ENCODE data around the gene PKIG. TPM values are rescaled to one million over a fixed set of nuclear protein-coding genes. Genes with fewer than 3 reads are reported as not detected.

Gene PKIG
- polyA plus RNA-seq, 1 donor (not counting 4 experiments of a cell fraction or from before 2014, with no cell fraction given) = 6.6 TPM

DNA sequence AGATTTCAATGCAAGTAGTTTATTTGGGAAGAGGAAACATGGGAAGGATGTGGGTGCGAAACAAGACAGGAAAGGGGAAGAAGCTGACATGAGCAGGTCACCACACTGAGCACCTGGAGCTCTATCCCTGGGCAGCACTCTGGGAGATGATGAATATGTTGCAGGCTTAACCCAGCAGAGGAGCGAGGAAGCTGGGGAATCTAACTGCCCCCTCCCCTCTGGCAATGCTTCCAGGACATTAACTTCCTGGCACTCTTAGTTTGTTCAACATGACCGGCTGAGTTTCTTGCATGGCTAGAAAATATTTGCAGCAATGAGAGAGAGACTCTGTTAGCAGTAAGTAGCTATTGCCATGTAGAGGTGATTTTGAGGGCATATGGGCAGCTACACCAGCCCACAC is 74.1 kb downstream of the PKIG start:
- no peak overlapping the region for H3K27ac ChIP-seq (ENCODE audit: control insufficient read depth, insufficient read depth, low read length)
- H2AFZ ChIP-seq (ENCODE audit: control insufficient read depth, low read length) = no peak overlapping the region
- H3K27me3 ChIP-seq (ENCODE audit: control insufficient read depth, extremely low read depth, insufficient read depth, low read length) = peaks cover 3% of the 10 kb centered on the region
- H3K36me3 ChIP-seq (ENCODE audit: control insufficient read depth in 2 of 2, extremely low read depth in 1 of 2, insufficient read depth in 2 of 2, low read length in 2 of 2) = no peaks in the 10 kb centered on the region
- no peaks in the 10 kb centered on the region for H4K20me1 ChIP-seq (ENCODE audit: control insufficient read depth, extremely low read depth, insufficient read depth, low read length)
- peaks cover 8% of the 10 kb centered on the region for H3K4me1 ChIP-seq (ENCODE audit: control insufficient read depth, extremely low read depth, insufficient read depth, low read length)
- H3K4me3 ChIP-seq (ENCODE audit: control insufficient read depth in 2 of 3, extremely low read depth in 1 of 3, insufficient read depth in 2 of 3, low read depth in 1 of 3, low read length in 3 of 3) = no peak overlapping the region
- TF ChIP-seq, protein P1, sequence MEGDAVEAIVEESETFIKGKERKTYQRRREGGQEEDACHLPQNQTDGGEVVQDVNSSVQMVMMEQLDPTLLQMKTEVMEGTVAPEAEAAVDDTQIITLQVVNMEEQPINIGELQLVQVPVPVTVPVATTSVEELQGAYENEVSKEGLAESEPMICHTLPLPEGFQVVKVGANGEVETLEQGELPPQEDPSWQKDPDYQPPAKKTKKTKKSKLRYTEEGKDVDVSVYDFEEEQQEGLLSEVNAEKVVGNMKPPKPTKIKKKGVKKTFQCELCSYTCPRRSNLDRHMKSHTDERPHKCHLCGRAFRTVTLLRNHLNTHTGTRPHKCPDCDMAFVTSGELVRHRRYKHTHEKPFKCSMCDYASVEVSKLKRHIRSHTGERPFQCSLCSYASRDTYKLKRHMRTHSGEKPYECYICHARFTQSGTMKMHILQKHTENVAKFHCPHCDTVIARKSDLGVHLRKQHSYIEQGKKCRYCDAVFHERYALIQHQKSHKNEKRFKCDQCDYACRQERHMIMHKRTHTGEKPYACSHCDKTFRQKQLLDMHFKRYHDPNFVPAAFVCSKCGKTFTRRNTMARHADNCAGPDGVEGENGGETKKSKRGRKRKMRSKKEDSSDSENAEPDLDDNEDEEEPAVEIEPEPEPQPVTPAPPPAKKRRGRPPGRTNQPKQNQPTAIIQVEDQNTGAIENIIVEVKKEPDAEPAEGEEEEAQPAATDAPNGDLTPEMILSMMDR (optimal IDR thresholded peaks at IDR 0.05 in 1 of 3, IDR thresholded peaks at IDR 0.05 in 1 of 3, conservative IDR thresholded peaks at IDR 0.05 in 1 of 3; ENCODE audit: extremely low read depth in 1 of 3, insufficient read depth in 2 of 3, low read length in 3 of 3) = no peak
- no peak for TF ChIP-seq EZH2 (IDR thresholded peaks at IDR 0.05; ENCODE audit: low read length)
- no peaks in the 10 kb centered on the region for H3K9me3 ChIP-seq (ENCODE audit: control insufficient read depth, low read depth, low read length)
- no peak overlapping the region for H3K9ac ChIP-seq (ENCODE audit: control insufficient read depth, extremely low read depth, insufficient read depth, low read length)
- no peaks in the 10 kb centered on the region for H3K9me1 ChIP-seq (ENCODE audit: control insufficient read depth, extremely low read depth, insufficient read depth, low read length)
- DNase-seq (ENCODE audit: low read depth, low spot score) (no peak), FAIRE-seq (no peak)
- no peak overlapping the region for H3K4me2 ChIP-seq (ENCODE audit: control insufficient read depth, extremely low read depth, insufficient read depth, low read depth, low read length)
- dilution Hi-C loops (cut with MboI; ENCODE audit: extremely low pct_ligation_motif_present, low sequenced_read_pairs) = no loop called here
- H3K79me2 ChIP-seq (ENCODE audit: control insufficient read depth, insufficient read depth, low read length) = no peaks in the 10 kb centered on the region

DNA sequence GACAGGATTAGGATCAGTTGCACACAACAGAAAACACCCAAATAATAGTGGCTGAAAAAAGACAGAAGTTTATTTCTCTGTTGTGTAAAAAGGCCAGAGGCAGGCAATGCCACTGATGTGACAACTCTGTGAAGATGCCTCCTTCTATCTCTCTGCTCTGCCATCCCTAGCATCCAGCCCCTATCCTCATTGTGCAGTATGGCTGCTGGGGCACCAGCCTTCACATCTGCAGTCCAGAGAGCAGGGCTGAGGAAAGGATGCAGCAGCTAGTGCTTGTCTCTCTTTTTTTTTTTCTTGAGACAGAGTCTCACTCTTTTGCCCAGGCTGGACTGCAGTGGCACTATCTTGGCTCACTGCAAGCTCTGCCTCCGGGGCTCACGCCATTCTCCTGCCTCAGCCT is 75.5 kb downstream of the PKIG start:
- Histone ChIP-seq H3K27ac (ENCODE audit: control insufficient read depth, insufficient read depth, low read length) (no peak overlapping the region), H4K20me1 (ENCODE audit: control insufficient read depth, extremely low read depth, insufficient read depth, low read length) (no peaks in the 10 kb centered on the region), H3K9me1 (ENCODE audit: control insufficient read depth, extremely low read depth, insufficient read depth, low read length) (no peaks in the 10 kb centered on the region), H3K79me2 (ENCODE audit: control insufficient read depth, insufficient read depth, low read length) (no peaks in the 10 kb centered on the region), H3K9me3 (ENCODE audit: control insufficient read depth, low read depth, low read length) (no peaks in the 10 kb centered on the region), H3K9ac (ENCODE audit: control insufficient read depth, extremely low read depth, insufficient read depth, low read length) (no peak overlapping the region), H3K4me3 (ENCODE audit: control insufficient read depth in 2 of 3, extremely low read depth in 1 of 3, insufficient read depth in 2 of 3, low read depth in 1 of 3, low read length in 3 of 3) (no peak overlapping the region), H2AFZ (ENCODE audit: control insufficient read depth, low read length) (no peak overlapping the region), H3K27me3 (ENCODE audit: control insufficient read depth, extremely low read depth, insufficient read depth, low read length) (peaks cover 3% of the 10 kb centered on the region), H3K4me2 (ENCODE audit: control insufficient read depth, extremely low read depth, insufficient read depth, low read depth, low read length) (no peak overlapping the region), H3K4me1 (ENCODE audit: control insufficient read depth, extremely low read depth, insufficient read depth, low read length) (peaks cover 5% of the 10 kb centered on the region), H3K36me3 (ENCODE audit: control insufficient read depth in 2 of 2, extremely low read depth in 1 of 2, insufficient read depth in 2 of 2, low read length in 2 of 2) (no peaks in the 10 kb centered on the region)
- dilution Hi-C loops (cut with MboI; ENCODE audit: extremely low pct_ligation_motif_present, low sequenced_read_pairs) = no loop called here
- TF ChIP-seq, protein P1 (optimal IDR thresholded peaks at IDR 0.05 in 1 of 3, IDR thresholded peaks at IDR 0.05 in 1 of 3, conservative IDR thresholded peaks at IDR 0.05 in 1 of 3; ENCODE audit: extremely low read depth in 1 of 3, insufficient read depth in 2 of 3, low read length in 3 of 3) = no peak
- TF ChIP-seq EZH2 (IDR thresholded peaks at IDR 0.05; ENCODE audit: low read length) = no peak
- DNase-seq (ENCODE audit: low read depth, low spot score) (no peak), FAIRE-seq (no peak)
